Activated T-helper 1 cell treated with anti-CD3 and anti-CD28 coated beads, Interleukin-12 subunit alpha, Interleukin-12 subunit beta, Interleukin-2, Interleukin-4 antibody, amounts not matched to agents 30 ng/mL and 10 ng/mL and 1 ng/mL, durations not matched to agents 14 hours and 24 hours and 36 hours (primary cell): ENCODE measurements around the gene HM13. TPM values are rescaled to one million over a fixed set of nuclear protein-coding genes. Genes with fewer than 3 reads are reported as not detected.
A peak's percentile ranks its signal among the peaks of the same experiment; 100 is the strongest.
"Not testable (repeated sequence)": the region's sequence is repeated elsewhere in the genome, so short reads cannot be mapped to it uniquely, and the experiment has no call there.

Experiments used
- DNase-seq: peaks from one replicate; pipeline ENCODE4 v3.0.0; 2021; ENCODE audit warnings: low spot score
- H3K27ac Mint-ChIP-seq: one replicate; pipeline ENCODE4 v1.8.0; 2021; ENCODE audit warnings: mild to moderate bottlenecking, mixed read lengths
- H3K27me3 Mint-ChIP-seq: one replicate; pipeline ENCODE4 v1.8.0; 2022; ENCODE audit warnings: mild to moderate bottlenecking, moderate library complexity, mixed read lengths; ENCODE audit not compliant: insufficient read depth
- H3K36me3 Mint-ChIP-seq: one replicate; pipeline ENCODE4 v1.8.0; 2021; ENCODE audit warnings: low read depth, mixed read lengths
- H3K4me1 Mint-ChIP-seq: one replicate; pipeline ENCODE4 v1.8.0; 2021; ENCODE audit warnings: low read depth, mixed read lengths
- H3K4me3 Mint-ChIP-seq: one replicate; pipeline ENCODE4 v1.8.0; 2021; ENCODE audit warnings: mild to moderate bottlenecking, moderate library complexity, mixed read lengths
- H3K9me3 Mint-ChIP-seq: one replicate; pipeline ENCODE4 v1.8.0; 2021; ENCODE audit warnings: mixed read lengths
- intact Hi-C: fragments of 100-400 bp; cut with micrococcal nuclease; formaldehyde crosslinking; loops from one replicate; pipeline ENCODE4 v1.15.1; 2024
- total RNA-seq: library from RNA; stranded (reverse); gene quantifications from 2 replicates; pipeline ENCODE4 v1.2.3, GENCODE V29; 2022

The HM13 gene
- total RNA-seq, 1 donor from 2014 or later, result 228 TPM

GRCh38 chr20:31595654-31596411 is 81.6 kb downstream of the HM13 start:
- H3K27ac Mint-ChIP-seq, result no peak overlapping the region
- H3K9me3 Mint-ChIP-seq, result no peaks in the 10 kb centered on the region
- intact Hi-C loops, result no loop called here
- no peaks in the 10 kb centered on the region for H3K4me1 Mint-ChIP-seq
- H3K36me3 Mint-ChIP-seq, result no peaks in the 10 kb centered on the region
- H3K4me3 Mint-ChIP-seq, result no peak overlapping the region
- peaks cover 2% of the 10 kb centered on the region for H3K27me3 Mint-ChIP-seq
- no peak for DNase-seq

DNA sequence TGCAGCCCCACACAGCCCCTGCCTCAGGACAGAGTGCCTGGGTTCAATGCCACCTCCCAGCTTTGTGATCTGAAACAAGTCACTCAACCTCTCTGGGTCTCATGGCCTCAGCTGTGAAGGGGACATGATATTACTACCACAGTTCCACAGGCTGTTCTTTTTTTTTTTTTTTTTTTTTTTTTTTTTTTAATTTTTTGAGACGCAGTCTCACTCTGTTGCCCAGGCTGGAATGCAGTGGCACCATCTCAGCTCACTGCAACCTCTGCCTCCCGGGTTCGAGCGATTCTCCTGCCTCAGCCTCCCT is 82.1 kb downstream of the HM13 start:
- H3K27me3 Mint-ChIP-seq, intact Hi-C loops, H3K27ac Mint-ChIP-seq, H3K9me3 Mint-ChIP-seq, DNase-seq, H3K4me3 Mint-ChIP-seq, H3K36me3 Mint-ChIP-seq, H3K4me1 Mint-ChIP-seq: not testable (repeated sequence)

DNA sequence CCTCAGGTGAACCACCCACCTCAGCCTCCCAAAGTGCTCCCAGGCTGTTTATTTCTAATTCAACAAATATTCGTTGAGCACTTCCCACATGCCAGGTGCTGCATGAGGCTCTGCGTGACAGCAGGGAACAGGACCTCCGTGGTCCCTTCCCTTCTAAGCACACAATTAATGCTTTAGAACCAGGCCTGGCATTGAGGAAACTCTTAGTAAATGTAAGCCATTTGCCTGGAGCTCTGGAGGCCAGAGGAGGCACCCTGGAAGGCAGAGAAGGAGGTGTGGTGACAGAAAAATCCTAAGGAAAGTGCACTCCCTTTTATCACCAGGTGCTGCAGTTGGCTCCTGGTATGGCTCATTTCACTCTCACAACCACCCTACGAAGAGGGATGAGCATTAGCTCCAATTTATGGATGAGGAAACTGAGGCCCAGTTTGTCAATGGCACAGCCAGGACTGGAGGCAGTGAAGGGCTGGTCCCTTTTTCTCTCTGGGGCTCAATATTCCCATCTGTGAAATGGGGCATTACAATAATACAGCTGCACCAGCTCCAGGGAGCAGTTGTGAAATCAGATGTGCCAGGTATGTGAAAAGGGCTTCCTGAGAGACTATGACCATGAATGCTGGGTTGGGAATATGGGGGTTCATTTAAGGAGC is 82.7 kb downstream of the HM13 start:
- H3K4me3 Mint-ChIP-seq, result no peak overlapping the region
- no peaks in the 10 kb centered on the region for H3K4me1 Mint-ChIP-seq
- H3K27ac Mint-ChIP-seq, result no peak overlapping the region
- intact Hi-C loops, result no loop called here
- H3K27me3 Mint-ChIP-seq, result peaks cover 2% of the 10 kb centered on the region
- H3K36me3 Mint-ChIP-seq, result no peaks in the 10 kb centered on the region
- DNase-seq, result no peak
- no peaks in the 10 kb centered on the region for H3K9me3 Mint-ChIP-seq

GRCh38 chr20:31597481-31597855 is 83.2 kb downstream of the HM13 start:
- intact Hi-C loops, result no loop called here
- no peaks in the 10 kb centered on the region for H3K9me3 Mint-ChIP-seq
- peaks cover under 1% of the 10 kb centered on the region for H3K4me1 Mint-ChIP-seq
- H3K27ac Mint-ChIP-seq, result no peak overlapping the region
- no peak for DNase-seq
- H3K36me3 Mint-ChIP-seq, result no peaks in the 10 kb centered on the region
- no peak overlapping the region for H3K4me3 Mint-ChIP-seq
- peaks cover 4% of the 10 kb centered on the region for H3K27me3 Mint-ChIP-seq

DNA sequence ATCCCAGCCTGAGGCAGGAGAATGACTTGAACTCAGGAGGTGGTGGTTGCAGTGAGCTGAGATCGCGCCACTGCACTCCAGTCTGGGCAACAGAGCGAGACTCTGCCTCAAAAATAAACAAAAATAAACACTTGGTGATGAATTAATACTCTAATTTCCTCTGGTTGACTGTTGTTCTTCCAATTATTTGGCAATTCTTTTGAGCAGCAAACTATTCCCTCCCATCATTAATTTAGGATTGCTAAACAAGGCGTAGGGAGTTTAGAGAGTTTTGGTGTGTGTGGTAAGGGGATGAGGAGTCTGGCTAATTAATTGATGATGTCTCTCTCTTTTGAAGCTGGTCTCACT is 88.2 kb downstream of the HM13 start:
- DNase-seq, result no peak
- H3K9me3 Mint-ChIP-seq, result no peaks in the 10 kb centered on the region
- H3K4me3 Mint-ChIP-seq, result no peak overlapping the region
- H3K27ac Mint-ChIP-seq, result no peak overlapping the region
- intact Hi-C loops, result loop anchor here (10.0 kb wide), 1 partner anchor 752 kb away; the partner anchor contains the start of gene ASXL1
- H3K4me1 Mint-ChIP-seq, result peaks cover 35% of the 10 kb centered on the region
- no peaks in the 10 kb centered on the region for H3K36me3 Mint-ChIP-seq
- peaks cover 40% of the 10 kb centered on the region for H3K27me3 Mint-ChIP-seq

- Mint-ChIP-seq H3K4me1 (peaks cover 35% of the 10 kb centered on the region), H3K9me3 (no peaks in the 10 kb centered on the region), H3K27me3 (peaks cover 45% of the 10 kb centered on the region), H3K4me3 (peak overlapping the region; percentile 27), H3K27ac (no peak overlapping the region), H3K36me3 (no peaks in the 10 kb centered on the region)
- intact Hi-C loops, result loop anchor here (10.0 kb wide), 1 partner anchor 752 kb away; the partner anchor contains the start of gene ASXL1
- DNase-seq, result peak; percentile 22
Observed at GRCh38 chr20:31602779-31603441, 88.7 kb downstream of the HM13 start.

DNA sequence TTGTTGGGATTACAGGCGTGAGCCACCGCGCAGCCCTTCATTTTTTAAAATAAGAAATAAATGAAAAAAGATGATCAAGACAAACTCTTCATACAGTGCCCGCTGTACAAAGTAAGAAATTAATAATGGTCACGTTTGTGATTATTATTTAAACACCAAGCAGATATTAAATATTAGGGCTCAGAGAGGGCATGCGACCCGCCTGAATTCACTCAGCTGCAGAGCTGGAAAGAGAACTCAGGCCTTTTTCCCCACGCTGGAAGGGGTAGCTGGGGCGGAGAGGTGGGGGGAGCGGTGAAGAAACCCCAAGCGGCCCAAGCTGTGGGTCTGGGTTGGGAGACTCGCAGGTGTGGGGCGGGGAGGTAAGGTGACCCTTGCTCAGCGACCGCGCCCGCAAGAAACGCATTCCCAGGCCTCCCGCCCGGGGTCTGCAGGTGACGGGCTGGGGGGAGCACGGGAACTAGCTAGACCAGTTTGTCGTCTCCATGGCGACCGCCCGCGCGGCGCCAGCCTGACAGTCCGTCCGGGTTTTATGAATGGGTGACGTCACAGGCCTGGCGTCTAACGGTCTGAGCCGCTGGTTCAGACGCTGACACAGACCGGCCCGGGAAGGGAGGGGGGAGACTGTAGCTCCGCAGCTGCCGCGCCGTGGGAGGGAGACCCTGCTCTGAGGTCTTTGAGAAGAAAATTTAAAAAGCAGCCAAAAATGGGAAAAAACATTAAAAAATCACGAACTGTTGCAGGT is 89.8 kb downstream of the HM13 start:
- no peaks in the 10 kb centered on the region for H3K36me3 Mint-ChIP-seq

GRCh38 chr20:31604567-31605030 is 90.4 kb downstream of the HM13 start:
- intact Hi-C loops, result loop anchor here (1.0 to 10.0 kb wide), 7 partner anchors 9 to 750 kb away; partner anchors contain the start of genes ASXL1, BCL2L1 and HM13
- no peak for DNase-seq
- peak overlapping the region; percentile 91 for H3K4me3 Mint-ChIP-seq
- no peaks in the 10 kb centered on the region for H3K36me3 Mint-ChIP-seq
- peaks cover 35% of the 10 kb centered on the region for H3K4me1 Mint-ChIP-seq
- no peak overlapping the region for H3K27ac Mint-ChIP-seq
- H3K27me3 Mint-ChIP-seq, result peaks cover 54% of the 10 kb centered on the region
- no peaks in the 10 kb centered on the region for H3K9me3 Mint-ChIP-seq

More for the DNA sequence above, 89.8 kb downstream of the HM13 start:
- peaks cover 54% of the 10 kb centered on the region for H3K27me3 Mint-ChIP-seq
- H3K4me1 Mint-ChIP-seq, result peaks cover 35% of the 10 kb centered on the region
- peak overlapping the region; percentile 91 for H3K4me3 Mint-ChIP-seq
- DNase-seq, result peak; percentile 68
- H3K9me3 Mint-ChIP-seq, result no peaks in the 10 kb centered on the region
- peak overlapping the region; percentile 6 for H3K27ac Mint-ChIP-seq
- intact Hi-C loops, result loop anchor here (2.0 to 10.0 kb wide), 3 partner anchors 43 to 751 kb away; partner anchors contain the start of genes ASXL1 and HM13

- intact Hi-C loops, result loop anchor here (1.0 to 10.0 kb wide), 7 partner anchors 8 to 750 kb away; partner anchors contain the start of genes ASXL1, BCL2L1 and HM13
- peak; percentile 87 for DNase-seq
- Mint-ChIP-seq H3K4me3 (peak within 1 kb of the TSS; percentile 91), H3K9me3 (no peaks in the 10 kb centered on the region), H3K4me1 (peaks cover 35% of the 10 kb centered on the region), H3K27ac (peak within 1 kb of the TSS; percentile 65), H3K27me3 (peaks cover 54% of the 10 kb centered on the region), H3K36me3 (no peaks in the 10 kb centered on the region)
Observed at GRCh38 chr20:31605031-31605901, 91.0 kb downstream of the HM13 start, which contains the start of gene ID1. TSS of gene ID1 (plus strand) at chr20:31605289. CDS start at chr20:31605388, 99 bp downstream.

DNA sequence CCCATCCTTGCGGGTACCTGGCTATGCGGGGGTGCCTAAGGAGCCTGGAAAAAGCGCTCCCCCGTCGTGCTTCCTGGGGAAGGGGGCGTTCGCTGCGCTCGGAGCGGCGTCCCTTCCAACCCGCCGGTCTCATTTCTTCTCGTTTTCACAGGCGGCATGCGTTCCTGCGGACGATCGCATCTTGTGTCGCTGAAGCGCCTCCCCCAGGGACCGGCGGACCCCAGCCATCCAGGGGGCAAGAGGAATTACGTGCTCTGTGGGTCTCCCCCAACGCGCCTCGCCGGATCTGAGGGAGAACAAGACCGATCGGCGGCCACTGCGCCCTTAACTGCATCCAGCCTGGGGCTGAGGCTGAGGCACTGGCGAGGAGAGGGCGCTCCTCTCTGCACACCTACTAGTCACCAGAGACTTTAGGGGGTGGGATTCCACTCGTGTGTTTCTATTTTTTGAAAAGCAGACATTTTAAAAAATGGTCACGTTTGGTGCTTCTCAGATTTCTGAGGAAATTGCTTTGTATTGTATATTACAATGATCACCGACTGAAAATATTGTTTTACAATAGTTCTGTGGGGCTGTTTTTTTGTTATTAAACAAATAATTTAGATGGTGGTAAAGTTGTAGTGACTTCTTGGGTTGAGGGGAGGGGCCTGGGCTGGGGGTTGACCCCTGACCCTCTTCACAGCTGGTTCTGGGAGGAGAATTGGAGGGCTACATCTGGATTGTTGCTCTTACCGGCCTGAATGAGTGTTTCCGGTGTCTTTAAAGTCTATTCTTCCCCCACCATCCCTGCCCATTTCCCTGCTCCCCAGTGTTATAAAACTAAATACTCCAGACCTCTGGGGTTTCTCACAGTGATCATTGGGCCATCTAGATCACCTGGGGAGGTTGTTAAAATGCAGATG is 91.9 kb downstream of the HM13 start:
- no peak overlapping the region for H3K27ac Mint-ChIP-seq
- peak overlapping the region; percentile 91 for H3K4me3 Mint-ChIP-seq
- DNase-seq, result no peak
- no peaks in the 10 kb centered on the region for H3K36me3 Mint-ChIP-seq
- intact Hi-C loops, result loop anchor here (1.0 to 10.0 kb wide), 7 partner anchors 7 to 749 kb away; partner anchors contain the start of genes ASXL1, BCL2L1 and HM13
- H3K9me3 Mint-ChIP-seq, result no peaks in the 10 kb centered on the region
- peaks cover 35% of the 10 kb centered on the region for H3K4me1 Mint-ChIP-seq
- peaks cover 57% of the 10 kb centered on the region for H3K27me3 Mint-ChIP-seq
